ENCODE results near the gene ARHGAP12. TPM values are rescaled to one million over a fixed set of nuclear protein-coding genes. Genes with fewer than 3 reads are reported as not detected.

ARHGAP12 gene
- total and polyA plus RNA-seq, 2 donors (not counting 3 experiments of a cell fraction or from before 2014, with no cell fraction given) = 5.8 to 19.3 TPM

- H2AFZ ChIP-seq (ENCODE audit: low read depth, low read length) = no peak overlapping the region
- intact Hi-C loops (cut with micrococcal nuclease) = no loop called here
- ChIA-PET POLR2A (no interaction called here), CTCF (interaction anchor here (1.2 kb wide), 1 partner anchor 94 kb away, joined by 3 read pairs; no protein-coding TSS in a partner anchor)
- no peaks in the 10 kb centered on the region for H4K20me1 ChIP-seq (replicated peaks; ENCODE audit: control insufficient read depth, extremely low read depth, insufficient read depth, low read length)
- FAIRE-seq (no peak), DNase-seq (ENCODE audit: low read depth, low spot score) (no peak)
- no peak overlapping the region for H3K4me3 ChIP-seq (replicated peaks in 1 of 3; ENCODE audit: insufficient read depth in 1 of 3, low read depth in 1 of 3, low read length in 3 of 3)
- no peak overlapping the region for H3K9ac ChIP-seq (replicated peaks; ENCODE audit: extremely low read depth, insufficient read depth, low read length)
- BruUV-seq (replicated peaks) = no TSS peak
- no peaks in the 10 kb centered on the region for H3K9me3 ChIP-seq (replicated peaks; ENCODE audit: control insufficient read depth, insufficient read depth, low read length)
- TF ChIP-seq CTCF (IDR thresholded peaks at IDR 0.05; ENCODE audit: extremely low read depth in 1 of 2, insufficient read depth in 1 of 2, low read depth in 1 of 2, low read length in 2 of 2) = no peak
- TF ChIP-seq, protein P1, sequence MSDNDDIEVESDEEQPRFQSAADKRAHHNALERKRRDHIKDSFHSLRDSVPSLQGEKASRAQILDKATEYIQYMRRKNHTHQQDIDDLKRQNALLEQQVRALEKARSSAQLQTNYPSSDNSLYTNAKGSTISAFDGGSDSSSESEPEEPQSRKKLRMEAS (IDR thresholded peaks at IDR 0.05; ENCODE audit: insufficient read depth, insufficient read length) = no peak
- no peaks in the 10 kb centered on the region for H3K4me1 ChIP-seq (ENCODE audit: control insufficient read depth, extremely low read depth, insufficient read depth, low read length)
- dilution Hi-C loops (cut with MboI; ENCODE audit: extremely low pct_ligation_motif_present, low sequenced_read_pairs) = no loop called here
- no peaks in the 10 kb centered on the region for H3K9me1 ChIP-seq (replicated peaks; ENCODE audit: control insufficient read depth, extremely low read depth, insufficient read depth, low read length)
- no peaks in the 10 kb centered on the region for H3K36me3 ChIP-seq (ENCODE audit: control insufficient read depth in 2 of 2, extremely low read depth in 1 of 2, insufficient read depth in 2 of 2, low read length in 2 of 2)
- no peaks in the 10 kb centered on the region for H3K27me3 ChIP-seq (ENCODE audit: control insufficient read depth in 2 of 2, insufficient read depth in 2 of 2, low read length in 2 of 2)
- peaks cover 3% of the 10 kb centered on the region for H3K79me2 ChIP-seq (ENCODE audit: control insufficient read depth, insufficient read depth, low read length)
- no peak overlapping the region for H3K4me2 ChIP-seq (ENCODE audit: insufficient read depth, low read length)
- no peak overlapping the region for H3K27ac ChIP-seq (ENCODE audit: insufficient read depth, low read depth, low read length)
Observed at GRCh38 chr10:31855033-31855432, 73.6 kb downstream of the ARHGAP12 start.

DNA sequence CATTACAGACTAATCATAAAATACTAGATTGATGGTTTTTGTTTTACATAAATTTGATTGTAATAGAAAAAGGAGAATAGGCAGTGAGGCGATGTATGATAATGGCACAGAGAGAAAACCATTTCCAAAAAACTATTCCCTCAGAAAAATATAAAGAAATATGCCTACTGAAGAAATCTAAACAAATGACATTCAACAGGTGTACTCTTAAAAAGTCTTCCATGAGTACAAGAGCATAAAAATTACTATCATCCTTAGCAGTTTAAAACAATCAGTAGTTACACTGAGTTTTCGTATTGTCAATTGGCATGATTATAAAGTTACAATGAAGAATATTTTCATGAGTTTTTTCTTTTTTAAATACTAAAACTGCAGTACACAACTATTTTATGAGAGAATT is 75.0 kb downstream of the ARHGAP12 start:
- CTCF ChIA-PET = no interaction called here
- no peak overlapping the region for H3K27ac ChIP-seq (ENCODE audit: insufficient read depth, low read depth, low read length)

More for the DNA sequence above, 75.0 kb downstream of the ARHGAP12 start:
- Histone ChIP-seq H3K9ac (replicated peaks; ENCODE audit: extremely low read depth, insufficient read depth, low read length) (no peak overlapping the region), H3K27me3 (ENCODE audit: control insufficient read depth in 2 of 2, insufficient read depth in 2 of 2, low read length in 2 of 2) (no peaks in the 10 kb centered on the region), H4K20me1 (replicated peaks; ENCODE audit: control insufficient read depth, extremely low read depth, insufficient read depth, low read length) (no peaks in the 10 kb centered on the region), H2AFZ (ENCODE audit: low read depth, low read length) (no peak overlapping the region), H3K4me1 (ENCODE audit: control insufficient read depth, extremely low read depth, insufficient read depth, low read length) (no peaks in the 10 kb centered on the region), H3K36me3 (ENCODE audit: control insufficient read depth in 2 of 2, extremely low read depth in 1 of 2, insufficient read depth in 2 of 2, low read length in 2 of 2) (no peaks in the 10 kb centered on the region), H3K9me3 (replicated peaks; ENCODE audit: control insufficient read depth, insufficient read depth, low read length) (no peaks in the 10 kb centered on the region), H3K9me1 (replicated peaks; ENCODE audit: control insufficient read depth, extremely low read depth, insufficient read depth, low read length) (no peaks in the 10 kb centered on the region), H3K4me3 (replicated peaks in 1 of 3; ENCODE audit: insufficient read depth in 1 of 3, low read depth in 1 of 3, low read length in 3 of 3) (no peak overlapping the region), H3K4me2 (ENCODE audit: insufficient read depth, low read length) (no peak overlapping the region), H3K79me2 (ENCODE audit: control insufficient read depth, insufficient read depth, low read length) (peaks cover 3% of the 10 kb centered on the region)
- BruUV-seq (replicated peaks) = no TSS peak
- DNase-seq (ENCODE audit: low read depth, low spot score) (no peak), FAIRE-seq (no peak)
- intact Hi-C loops (cut with micrococcal nuclease) = no loop called here
- POLR2A ChIA-PET = no interaction called here
- dilution Hi-C loops (cut with MboI; ENCODE audit: extremely low pct_ligation_motif_present, low sequenced_read_pairs) = no loop called here
- no peak for TF ChIP-seq JUN (IDR thresholded peaks at IDR 0.05; ENCODE audit: borderline replicate concordance, insufficient read depth, insufficient read length, low read depth)
- no peak for TF ChIP-seq FOS (IDR thresholded peaks at IDR 0.05; ENCODE audit: borderline replicate concordance, insufficient read depth, low read length)
- no peak for TF ChIP-seq GATA2 (IDR thresholded peaks at IDR 0.05; ENCODE audit: insufficient read depth, insufficient read length, low read depth, low read length)
- no peak for TF ChIP-seq EZH2 (IDR thresholded peaks at IDR 0.05; ENCODE audit: borderline replicate concordance, low read depth, low read length, severe bottlenecking)
- TF ChIP-seq POLR2A (IDR thresholded peaks at IDR 0.05; ENCODE audit: low read depth, low read length) = no peak
- TF ChIP-seq, protein P1 (IDR thresholded peaks at IDR 0.05; ENCODE audit: insufficient read depth, insufficient read length) = no peak

All from endothelial cell of umbilical vein (primary cell).